Epithelial cell of prostate (primary cell): ENCODE measurements around the gene NABP1.
A peak's percentile ranks its signal among the peaks of the same experiment; 100 is the strongest.

Experiments used
- DNase-seq: peaks from one replicate; pipeline ENCODE4 v3.0.0-alpha.2; 2011; ENCODE audit warnings: low read depth, low spot score
- H3K27ac ChIP-seq: fragments of 450-650 bp; 2 replicates; pipeline ENCODE4 v1.5.1; 2017; ENCODE audit warnings: mild to moderate bottlenecking

Gene NABP1

DNA sequence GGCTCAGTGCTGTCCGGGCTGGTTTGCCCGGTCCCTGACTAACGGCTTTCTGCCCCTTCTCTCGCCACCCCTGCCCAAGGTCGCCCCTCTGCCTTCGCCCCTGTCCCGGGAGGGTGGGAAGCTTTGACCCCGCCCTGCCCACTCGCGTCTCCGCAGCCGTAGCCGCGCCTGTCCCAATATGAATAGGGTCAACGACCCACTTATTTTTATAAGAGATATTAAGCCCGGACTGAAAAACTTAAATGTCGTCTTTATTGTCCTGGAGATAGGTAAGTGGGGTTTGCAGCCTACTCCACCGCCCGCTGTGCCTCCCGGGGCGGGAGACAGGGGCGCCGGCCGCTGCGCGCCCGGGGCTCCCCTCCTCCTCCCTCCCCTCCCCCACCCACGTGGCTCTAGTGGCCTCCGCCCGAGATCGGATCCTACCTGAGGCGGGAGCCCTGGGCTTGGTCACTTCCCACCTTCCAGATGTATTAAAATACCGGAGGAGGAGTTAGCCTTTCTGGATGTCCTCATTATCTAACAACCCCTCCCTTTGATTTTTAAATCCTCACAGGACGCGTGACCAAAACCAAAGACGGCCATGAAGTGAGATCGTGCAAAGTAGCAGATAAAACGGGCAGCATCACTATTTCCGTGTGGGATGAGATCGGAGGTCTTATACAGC lies 633 bp downstream of the NABP1 start:
- DNase-seq: no peak
- peak overlapping the region; percentile 99 for H3K27ac ChIP-seq

DNA sequence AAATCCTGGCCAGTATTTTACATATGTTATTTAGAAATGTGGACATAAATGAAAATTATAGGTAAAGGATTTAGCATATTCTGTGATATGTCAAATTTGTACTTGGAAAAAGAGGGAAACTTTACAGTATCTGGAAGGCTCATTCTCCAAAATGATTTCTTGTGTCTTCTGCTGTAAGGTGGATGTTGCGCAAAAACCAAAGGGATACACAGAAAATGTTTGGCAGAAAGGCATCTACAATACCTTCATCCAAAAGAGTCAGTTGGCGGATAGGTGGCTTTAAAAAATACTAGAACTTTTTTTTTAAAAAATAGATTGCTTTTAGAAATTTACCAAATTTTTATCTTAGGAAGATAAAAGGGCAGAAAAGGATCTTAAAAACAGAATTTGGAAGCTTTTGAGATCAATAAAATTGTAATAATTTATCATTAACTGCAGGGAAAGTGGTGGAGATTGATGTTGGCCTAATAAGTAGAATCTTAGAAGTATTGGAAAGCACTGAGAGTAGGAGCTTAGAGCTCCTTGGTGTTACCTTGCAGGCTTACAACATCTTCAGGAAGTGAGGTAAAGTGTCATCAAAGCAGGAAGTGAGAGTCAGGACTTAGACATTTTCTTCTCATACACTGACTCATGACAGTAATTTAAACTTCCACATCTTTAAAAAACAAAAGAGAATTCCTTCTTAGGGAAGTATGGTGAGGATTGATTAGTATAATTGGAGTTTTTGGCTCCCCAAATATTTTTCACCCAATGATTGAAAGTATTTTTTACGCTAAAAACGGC lies 2.1 kb downstream of the NABP1 start:
- peak; percentile 70 for DNase-seq
- peak overlapping the region; percentile 99 for H3K27ac ChIP-seq

DNA sequence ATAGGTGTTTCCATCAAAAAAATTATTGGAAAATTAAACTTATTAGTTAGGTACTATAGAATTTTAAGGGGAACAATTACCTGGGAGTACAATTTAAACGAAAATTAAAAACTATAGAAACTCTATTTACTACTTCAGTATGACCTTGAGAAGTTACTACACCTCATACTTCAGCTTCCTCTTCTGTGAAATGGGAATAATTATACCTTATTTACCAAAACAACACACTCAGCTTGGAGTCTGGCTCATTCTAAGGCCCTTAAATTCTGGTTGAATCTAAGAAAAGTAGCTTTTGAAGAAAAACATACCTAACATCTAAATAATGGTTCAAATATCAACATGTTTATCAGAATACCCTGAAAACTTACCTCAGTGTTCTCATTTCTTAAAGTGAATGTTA lies 2.7 kb downstream of the NABP1 start:
- H3K27ac ChIP-seq: peak overlapping the region; percentile 99
- no peak for DNase-seq

DNA sequence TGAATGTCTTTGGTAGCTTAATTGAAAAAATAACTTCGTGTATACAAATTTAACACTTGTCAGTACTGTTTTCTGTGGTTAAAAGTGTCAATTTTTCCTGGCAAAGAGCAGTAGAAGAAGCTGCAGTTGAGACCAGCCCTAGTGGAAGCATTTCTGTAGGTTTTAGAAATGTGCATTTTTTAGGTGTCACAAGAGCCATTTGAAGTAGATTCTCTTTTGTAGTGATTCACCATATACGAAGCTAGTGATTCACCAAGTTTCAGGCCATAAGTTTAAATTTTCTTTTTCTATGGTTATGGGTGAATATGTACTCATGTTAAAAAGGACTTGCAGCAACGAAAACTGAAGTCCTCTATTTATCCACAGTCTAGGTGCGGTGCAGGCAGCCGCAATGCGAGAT lies 4.2 kb downstream of the NABP1 start:
- DNase-seq: no peak
- peak overlapping the region; percentile 99 for H3K27ac ChIP-seq

DNA sequence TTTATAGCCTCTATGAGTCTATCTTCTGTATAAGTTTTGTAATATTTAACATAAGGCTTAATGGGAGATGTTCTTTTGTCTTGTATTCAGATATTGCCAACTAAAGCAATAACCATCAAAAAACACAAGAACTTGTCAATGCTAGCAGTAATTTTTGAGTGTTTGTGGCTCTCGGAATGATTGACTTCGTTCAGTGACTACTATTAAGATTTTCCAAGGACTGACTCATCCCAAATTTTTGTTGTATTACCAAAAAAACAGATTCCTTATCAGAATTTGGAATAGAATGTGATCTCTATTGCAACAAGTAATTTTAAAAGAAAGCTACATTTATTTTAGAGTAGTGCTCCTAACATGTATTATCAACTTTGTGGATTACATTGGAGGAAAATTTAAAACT lies 8.1 kb downstream of the NABP1 start:
- peak overlapping the region; percentile 99 for H3K27ac ChIP-seq
- DNase-seq: no peak

DNA sequence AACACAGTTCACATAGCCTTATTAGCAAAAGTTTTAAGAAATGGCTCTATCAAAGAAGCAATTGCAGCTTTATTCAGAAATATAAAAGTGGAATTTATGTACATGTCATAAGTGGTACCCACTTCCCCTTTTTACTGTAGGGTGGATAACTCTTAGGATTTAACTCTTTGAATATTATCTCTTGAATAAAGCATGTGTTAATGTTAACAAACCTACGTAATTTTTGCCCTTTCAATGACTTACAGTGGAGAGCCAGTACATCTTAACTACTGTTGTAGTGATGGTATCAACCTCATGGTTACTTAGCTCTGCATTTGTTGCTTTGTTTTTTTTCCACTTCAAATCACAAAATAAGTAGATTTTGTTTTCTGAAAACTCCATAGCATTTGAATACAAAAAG lies 8.8 kb downstream of the NABP1 start:
- H3K27ac ChIP-seq: peak overlapping the region; percentile 99
- DNase-seq: no peak

DNA sequence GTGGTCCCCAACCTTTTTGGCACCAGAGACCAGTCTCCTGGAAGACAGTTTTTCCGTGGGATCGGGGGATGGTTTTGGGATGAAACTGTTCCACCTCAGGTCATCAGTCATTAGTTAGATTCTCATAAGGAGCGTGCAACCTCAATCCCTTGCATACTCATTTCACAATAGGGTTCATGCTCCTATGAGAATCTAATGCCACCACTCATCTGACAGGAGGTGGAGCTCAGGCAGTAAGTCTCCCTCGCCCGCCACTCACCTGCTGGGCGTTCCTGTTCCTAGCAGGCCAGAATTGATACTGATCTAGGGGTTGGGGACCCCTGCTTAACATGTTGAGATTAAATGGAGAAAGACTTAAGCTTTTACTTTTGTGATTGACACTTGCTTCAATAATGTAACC lies 9.9 kb downstream of the NABP1 start:
- no peak for DNase-seq
- H3K27ac ChIP-seq: peak overlapping the region; percentile 99

DNA sequence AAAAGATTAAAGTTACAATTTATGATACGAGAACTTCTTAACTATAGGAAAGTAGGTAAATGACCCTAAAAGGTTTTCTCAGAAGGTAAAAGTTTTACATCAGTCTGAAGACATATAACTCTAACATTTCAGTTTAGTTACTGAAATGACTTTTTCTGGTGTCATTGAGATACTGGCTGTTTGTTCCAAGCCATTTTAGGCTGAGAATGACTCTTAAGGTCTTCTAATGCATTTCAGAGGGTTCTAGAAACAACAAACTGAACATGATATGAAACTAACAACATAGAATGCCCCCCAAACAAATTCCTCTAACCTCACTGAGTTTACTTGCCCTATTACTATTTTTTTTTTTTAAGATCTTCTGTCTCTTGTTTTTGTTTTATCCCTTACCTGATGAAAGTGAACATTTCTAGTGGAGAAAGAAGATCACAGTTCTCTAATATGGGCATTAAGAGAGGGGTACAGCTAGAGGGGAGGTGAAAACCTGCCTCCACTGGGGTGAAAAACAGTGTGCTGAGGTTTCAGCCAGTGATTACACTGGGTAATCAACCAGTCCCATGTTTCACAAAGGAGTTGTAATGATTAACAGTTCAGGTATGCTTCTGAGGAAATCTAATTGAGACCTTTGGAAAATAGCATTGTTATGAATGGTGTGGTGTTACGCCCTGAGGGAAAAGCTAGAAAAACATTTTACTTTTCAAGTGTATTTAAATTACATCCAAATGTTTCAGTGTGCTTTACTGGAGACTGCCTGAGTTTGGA lies 11.2 kb downstream of the NABP1 start:
- peak; percentile 48 for DNase-seq
- peak overlapping the region; percentile 99 for H3K27ac ChIP-seq

DNA sequence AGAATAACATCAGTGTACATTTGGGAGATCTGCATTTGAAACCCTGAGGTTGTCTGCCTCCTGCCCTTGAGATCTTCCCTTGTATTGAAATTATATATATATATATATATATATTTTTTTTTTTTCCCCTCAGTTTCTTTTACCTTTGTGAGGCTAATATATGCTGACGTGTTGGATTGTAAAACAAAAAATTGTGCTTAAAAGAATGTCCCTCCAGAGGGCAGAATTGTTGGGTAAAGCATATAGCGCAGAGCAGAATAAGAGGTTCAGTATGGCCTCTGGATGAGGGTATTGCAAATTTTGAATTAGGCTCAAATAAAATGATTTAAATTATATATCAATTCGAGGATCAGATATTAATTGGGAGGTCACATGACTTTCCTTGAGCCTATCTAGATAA lies 12.4 kb downstream of the NABP1 start:
- no peak for DNase-seq
- H3K27ac ChIP-seq: peak overlapping the region; percentile 99

DNA sequence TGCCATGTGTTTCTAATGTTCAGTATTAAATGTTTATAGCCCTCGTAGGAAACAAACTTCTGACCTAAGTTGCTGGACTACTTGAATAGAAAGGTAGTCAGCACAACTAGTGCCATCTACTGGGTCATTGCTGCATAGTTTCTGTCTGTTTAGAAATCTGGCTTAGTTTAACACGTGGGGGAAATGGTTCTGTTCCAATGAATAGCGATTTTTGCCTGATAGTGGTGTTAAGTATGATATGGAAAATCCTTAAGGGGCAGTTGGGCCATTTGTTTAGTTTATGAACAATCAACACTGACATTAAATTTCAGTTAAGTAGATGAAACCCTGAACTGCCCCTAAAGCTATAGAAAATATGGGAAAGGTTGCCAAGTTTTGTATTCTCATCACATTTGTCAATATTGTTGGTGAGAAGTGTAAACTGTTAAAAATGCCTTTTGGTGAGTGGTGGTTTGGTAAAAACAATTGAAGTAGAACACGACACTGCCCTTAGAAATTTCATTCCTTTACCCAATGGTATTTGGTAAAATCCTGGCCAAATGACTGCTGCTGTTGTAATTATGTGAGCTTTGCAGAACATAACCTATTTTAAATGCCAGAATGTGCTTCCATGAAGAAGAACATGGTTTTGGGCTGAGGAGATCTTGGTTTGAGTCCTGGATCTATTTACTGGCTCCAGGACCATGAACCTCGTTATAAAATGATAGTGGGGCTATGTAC lies 13.2 kb downstream of the NABP1 start:
- H3K27ac ChIP-seq: peak overlapping the region; percentile 31
- no peak for DNase-seq

DNA sequence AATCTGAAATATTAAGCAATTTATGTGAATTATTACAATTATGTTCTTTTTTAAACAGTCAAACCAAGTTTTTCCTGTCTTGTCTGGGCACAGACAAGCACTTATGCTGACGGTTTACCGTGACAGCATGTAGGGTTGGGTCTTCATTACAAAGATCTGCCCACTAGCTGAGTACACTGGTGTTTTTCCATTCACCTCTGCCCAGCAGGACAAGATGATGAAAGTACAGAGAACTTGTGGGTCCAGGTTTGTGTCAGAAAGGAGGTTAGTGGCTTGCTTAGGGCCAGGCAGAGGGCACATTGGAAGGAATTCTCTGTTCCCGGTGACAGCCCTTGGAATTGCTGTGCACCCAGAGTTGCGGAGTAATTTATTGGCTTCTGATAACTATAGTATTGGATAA lies 14.0 kb downstream of the NABP1 start:
- no peak for DNase-seq
- peak overlapping the region; percentile 31 for H3K27ac ChIP-seq

DNA sequence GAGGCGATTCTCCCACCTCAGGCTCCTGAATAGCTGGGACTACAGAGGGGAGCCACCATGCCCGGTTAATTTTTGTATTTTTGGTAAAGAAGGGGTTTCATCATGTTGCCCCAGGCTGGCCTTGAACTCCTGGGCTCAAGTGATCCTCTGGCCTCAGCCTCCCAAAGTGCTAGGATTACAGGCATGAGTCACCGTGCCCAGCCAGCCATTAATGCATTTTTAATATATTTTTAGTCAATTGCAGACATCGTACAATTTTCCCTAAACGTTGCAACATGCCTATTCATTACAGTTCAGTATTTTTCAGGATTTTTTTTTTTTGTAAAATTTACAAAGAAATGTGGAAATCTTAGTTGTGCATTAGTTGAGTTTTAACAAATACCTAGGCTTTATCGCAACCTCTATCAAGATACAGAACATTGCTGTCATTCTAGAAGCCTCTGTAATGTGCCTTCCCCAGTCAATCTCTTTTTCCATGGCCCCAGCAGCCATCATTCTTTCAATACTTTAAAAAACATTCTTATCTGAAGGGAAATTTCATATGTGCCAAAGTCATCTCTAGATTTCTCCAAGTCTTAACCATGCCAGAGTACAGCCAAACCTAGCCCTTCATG lies 14.7 kb downstream of the NABP1 start:
- peak overlapping the region; percentile 31 for H3K27ac ChIP-seq
- DNase-seq: no peak

DNA sequence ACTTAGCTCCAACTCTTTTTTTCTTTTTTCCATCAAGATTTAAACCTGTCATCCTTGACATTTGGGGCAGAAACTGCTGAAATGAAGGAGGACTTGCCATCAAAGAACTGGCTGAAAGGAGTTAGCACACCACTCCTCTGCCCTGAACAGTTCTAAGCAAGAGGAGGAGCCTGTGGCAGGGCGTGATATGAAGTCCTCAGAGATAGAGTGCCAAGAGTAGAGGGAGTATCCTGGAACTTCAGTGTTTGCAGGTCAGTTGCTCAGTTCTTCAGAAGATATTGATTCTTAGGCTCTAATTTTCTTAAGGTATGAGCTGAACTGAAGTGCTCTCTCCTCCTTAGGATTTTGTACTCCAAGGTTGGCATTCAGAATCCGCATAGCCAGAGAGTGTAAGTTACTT lies 15.2 kb downstream of the NABP1 start:
- peak overlapping the region; percentile 31 for H3K27ac ChIP-seq
- DNase-seq: no peak

DNA sequence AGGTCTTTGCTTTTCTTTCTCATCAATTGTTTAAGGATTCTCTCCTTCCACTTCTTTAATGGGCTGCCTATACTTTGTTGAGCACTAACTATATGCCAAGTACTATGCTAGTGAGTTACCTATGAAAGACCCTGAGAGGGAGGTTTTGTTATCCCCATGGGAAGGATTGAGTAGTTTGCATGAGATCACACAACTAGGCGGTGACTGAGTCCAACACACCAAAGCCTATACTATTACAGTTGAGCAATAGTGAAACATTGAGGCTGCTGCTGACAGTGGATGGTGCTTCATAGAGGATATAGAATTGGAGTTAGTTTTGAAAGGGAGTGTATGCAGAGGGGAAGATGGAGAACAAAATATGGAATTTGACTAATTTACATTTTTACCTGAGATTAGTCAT lies 15.8 kb downstream of the NABP1 start:
- no peak for DNase-seq
- peak overlapping the region; percentile 31 for H3K27ac ChIP-seq

DNA sequence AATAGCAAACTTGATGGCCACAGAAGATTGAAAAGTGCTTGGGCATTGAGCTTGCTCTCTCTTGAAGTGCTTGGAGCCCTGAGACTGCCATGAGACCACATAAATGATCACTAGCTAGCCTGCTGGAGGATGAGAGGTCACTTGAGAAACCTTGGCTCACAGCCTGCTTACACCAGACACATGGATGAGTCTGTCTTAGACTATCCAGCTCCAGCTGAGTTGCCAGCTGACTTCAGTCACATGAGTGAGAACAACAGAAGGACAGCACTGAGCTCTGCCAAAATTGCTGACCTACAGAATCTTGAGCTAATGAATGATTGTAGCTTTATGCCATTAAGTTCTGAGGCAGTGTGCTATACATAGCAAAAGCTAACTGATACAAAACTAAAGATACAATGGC lies 18.1 kb downstream of the NABP1 start:
- peak overlapping the region; percentile 38 for H3K27ac ChIP-seq
- DNase-seq: no peak

DNA sequence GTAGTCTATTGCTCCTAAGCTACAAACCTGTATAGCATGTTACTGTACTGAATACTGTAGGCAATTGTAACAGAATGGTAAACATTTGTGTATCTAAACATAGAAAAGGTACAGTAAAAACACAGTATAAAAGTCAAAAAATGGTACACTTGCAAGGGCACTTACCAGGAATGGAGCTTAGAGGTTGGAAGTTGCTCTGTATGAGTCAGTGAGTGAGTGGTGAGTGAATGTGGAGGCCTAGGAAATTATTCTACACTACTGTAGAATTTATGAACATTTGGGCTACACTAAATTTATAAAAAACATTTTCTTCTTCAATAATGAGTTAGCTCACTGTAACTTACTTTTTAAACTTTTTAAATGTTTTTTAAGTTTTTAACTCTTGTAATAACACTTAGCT lies 19.0 kb downstream of the NABP1 start:
- DNase-seq: no peak
- H3K27ac ChIP-seq: peak overlapping the region; percentile 38

DNA sequence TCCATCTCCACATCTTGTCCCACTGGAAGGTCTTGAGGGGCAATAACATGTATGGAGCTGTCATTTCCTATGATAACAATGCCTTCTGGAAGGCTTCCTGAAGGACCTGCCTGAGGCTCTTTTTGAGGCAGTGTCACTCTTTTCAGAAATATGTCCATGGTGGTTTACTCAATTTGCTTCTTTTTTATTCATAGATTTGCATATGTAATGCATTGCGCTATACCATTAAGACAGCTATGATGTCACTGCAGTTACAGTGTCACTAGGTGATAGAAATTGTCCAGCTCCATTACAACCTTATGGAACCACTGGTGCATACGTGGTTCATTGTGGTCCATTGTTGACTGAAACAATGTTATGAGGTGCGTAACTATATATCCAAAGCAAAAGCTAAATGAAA lies 19.9 kb downstream of the NABP1 start:
- no peak overlapping the region for H3K27ac ChIP-seq
- no peak for DNase-seq

DNA sequence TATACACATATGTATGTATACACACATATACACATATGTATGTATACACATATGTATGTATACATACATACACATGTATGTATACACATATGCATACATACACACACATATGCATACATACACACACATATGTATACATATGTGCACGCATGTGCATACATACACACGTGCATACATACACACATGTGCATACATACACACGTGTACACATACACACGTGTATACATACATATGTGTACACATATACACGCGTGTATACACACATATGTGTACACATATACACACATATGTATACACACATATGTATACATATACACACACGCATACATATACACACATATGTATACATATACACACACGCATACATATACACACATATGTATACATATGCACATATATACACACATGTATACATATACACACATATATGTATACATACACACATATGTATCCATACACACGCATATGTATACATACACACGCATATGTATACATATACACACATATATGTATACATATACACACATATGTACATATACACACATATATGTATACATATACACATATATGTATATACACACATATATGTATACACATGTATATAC lies 21.5 kb downstream of the NABP1 start:
- H3K27ac ChIP-seq: no peak overlapping the region
- no peak for DNase-seq

DNA sequence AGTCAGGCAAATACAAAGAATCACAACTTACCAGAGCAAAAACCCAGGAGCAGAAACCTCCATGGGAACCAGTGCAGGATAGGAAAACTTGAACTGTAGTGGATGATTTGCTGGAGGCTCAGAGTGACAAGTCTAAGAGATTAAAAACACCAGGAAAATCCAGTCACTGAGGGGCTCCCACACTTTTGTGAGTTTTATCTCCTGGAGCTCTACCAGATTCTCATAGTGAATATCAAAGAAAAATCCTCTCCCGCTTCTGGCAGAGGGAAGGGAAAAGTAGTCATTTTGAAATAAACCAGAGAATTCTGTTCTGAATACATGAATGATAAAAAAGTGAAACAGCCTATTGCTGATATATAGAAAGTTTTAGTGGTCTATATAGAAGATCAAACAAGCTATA lies 23.1 kb downstream of the NABP1 start:
- no peak for DNase-seq

DNA sequence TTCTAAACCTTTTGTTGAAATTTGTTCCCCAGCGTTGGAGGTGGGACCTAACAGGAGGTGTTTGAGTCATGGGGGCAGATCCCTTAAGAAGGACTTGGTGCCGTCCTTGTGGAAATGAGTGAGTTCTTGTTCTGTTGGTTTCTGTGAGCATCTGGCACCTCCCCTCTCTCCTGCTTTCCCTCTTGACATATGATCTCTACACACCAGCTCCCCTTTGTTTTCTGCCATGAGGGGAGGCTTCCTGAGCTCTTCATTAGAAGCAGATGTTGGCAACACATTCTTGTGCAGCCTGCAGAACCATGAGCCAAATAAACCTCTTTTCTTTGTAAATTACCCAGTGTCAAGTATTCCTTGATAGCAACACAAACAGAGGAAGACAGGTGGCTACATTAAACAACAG lies 23.8 kb downstream of the NABP1 start:
- no peak for DNase-seq
- no peak overlapping the region for H3K27ac ChIP-seq

More for the DNA sequence above, 23.1 kb downstream of the NABP1 start:
- H3K27ac ChIP-seq: no peak overlapping the region
